AG10803 (cell line): ENCODE data around the gene OVCA2.
A peak's percentile ranks its signal among the peaks of the same experiment; 100 is the strongest.

Source experiments
- DNase-seq: peaks from one replicate; pipeline ENCODE4 v3.0.0; 2010; ENCODE audit warnings: low read depth
- H3K4me3 ChIP-seq: 2 replicates; pipeline ENCODE4 v1.5.1; 2011; ENCODE audit warnings: mild to moderate bottlenecking, low read length, control low read depth
- TF ChIP-seq, protein P1 (sequence below): conservative IDR thresholded peaks from 2 replicates; pipeline ENCODE4 v1.5.1; 2011; ENCODE audit warnings: mild to moderate bottlenecking, low read length, control low read depth, inconsistent platforms

The OVCA2 gene

DNA sequence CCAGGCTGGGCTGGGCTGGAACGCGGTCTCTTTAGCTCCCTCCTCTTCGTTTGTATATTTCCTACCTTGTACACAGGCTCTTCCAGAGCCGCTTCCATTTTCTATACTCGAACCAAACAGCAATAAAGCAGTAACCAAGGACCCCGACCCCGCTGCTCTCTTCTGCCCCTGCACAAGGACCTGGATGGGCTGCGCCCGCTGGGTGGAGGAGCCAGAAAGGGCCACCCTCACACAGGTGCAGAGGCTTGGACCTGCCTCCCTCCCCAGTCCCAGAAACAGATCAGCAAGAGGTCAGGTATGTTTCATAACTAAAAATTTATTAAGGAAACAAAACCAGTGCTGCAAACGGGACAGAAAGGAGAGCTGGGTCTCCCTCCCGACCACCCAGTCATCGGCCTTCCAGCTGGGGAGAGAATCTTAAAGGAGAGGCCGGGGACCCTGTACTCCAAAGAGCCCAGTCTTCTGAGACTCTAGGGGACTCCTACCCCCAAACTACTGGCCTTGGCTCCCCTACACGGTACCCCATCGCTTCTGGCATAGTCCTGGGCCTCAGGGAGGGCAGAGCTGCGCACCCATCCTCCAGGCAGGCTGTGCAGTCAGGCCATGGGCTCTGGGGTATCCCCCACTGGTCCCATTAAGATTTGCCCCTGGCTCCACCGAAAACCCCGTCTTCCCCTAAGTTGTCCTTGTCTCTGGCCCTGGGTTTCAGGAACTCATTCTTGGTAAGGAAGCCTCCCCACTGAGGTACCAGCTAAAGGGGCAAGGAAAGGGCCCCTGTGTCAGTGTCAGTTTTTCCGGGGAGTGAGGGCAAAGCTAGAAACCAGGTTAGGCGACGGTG lies 17.9 kb downstream of the OVCA2 start:
- TF ChIP-seq, protein P1, sequence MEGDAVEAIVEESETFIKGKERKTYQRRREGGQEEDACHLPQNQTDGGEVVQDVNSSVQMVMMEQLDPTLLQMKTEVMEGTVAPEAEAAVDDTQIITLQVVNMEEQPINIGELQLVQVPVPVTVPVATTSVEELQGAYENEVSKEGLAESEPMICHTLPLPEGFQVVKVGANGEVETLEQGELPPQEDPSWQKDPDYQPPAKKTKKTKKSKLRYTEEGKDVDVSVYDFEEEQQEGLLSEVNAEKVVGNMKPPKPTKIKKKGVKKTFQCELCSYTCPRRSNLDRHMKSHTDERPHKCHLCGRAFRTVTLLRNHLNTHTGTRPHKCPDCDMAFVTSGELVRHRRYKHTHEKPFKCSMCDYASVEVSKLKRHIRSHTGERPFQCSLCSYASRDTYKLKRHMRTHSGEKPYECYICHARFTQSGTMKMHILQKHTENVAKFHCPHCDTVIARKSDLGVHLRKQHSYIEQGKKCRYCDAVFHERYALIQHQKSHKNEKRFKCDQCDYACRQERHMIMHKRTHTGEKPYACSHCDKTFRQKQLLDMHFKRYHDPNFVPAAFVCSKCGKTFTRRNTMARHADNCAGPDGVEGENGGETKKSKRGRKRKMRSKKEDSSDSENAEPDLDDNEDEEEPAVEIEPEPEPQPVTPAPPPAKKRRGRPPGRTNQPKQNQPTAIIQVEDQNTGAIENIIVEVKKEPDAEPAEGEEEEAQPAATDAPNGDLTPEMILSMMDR, result no peak
- no peak overlapping the region for H3K4me3 ChIP-seq

GRCh38 chr17:2060385-2060658 lies 18.5 kb downstream of the OVCA2 start:
- no peak overlapping the region for H3K4me3 ChIP-seq
- TF ChIP-seq, protein P1, result no peak
- DNase-seq, result no peak

More for the DNA sequence above, 17.9 kb downstream of the OVCA2 start:
- no peak for DNase-seq

GRCh38 chr17:2060681-2061440 lies 19.0 kb downstream of the OVCA2 start:
- H3K4me3 ChIP-seq, result no peak overlapping the region
- DNase-seq, result no peak
- TF ChIP-seq, protein P1, result no peak

- H3K4me3 ChIP-seq, result no peak overlapping the region
- no peak for DNase-seq
- TF ChIP-seq, protein P1, result no peak
Measured at GRCh38 chr17:2061441-2061958, 19.7 kb downstream of the OVCA2 start.

DNA sequence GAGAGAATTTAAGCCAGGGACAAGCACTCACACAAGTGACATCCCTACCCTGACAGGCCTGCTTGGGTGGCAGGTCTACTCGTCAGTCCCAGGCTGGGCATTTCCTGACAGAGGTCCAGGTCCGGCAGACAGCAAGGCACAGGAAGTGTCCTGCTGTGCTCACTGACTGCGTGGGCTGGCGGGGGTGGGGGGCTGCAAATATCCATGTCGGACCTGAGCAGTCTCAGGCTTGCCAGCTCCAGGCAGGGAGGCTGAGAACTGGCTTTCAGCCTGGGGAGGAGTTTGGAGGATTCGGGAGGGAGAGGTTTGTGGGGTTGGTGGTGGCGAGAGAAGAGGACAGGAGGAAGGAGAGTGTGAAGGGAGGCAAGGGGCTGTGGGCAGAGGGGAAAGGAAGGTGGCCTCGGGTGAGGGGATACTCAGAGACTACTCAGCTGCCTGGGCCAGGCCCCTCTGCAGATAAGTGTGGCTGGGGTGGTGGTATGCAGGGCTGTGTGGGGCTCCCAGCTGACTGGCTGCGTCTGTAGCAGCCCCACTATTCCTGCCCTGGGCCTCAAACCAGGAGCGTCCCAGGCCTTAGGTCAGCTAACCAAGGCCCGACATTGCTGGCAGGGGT lies 20.9 kb downstream of the OVCA2 start:
- DNase-seq, result peak; percentile 57
- TF ChIP-seq, protein P1, result no peak
- H3K4me3 ChIP-seq, result no peak overlapping the region

DNA sequence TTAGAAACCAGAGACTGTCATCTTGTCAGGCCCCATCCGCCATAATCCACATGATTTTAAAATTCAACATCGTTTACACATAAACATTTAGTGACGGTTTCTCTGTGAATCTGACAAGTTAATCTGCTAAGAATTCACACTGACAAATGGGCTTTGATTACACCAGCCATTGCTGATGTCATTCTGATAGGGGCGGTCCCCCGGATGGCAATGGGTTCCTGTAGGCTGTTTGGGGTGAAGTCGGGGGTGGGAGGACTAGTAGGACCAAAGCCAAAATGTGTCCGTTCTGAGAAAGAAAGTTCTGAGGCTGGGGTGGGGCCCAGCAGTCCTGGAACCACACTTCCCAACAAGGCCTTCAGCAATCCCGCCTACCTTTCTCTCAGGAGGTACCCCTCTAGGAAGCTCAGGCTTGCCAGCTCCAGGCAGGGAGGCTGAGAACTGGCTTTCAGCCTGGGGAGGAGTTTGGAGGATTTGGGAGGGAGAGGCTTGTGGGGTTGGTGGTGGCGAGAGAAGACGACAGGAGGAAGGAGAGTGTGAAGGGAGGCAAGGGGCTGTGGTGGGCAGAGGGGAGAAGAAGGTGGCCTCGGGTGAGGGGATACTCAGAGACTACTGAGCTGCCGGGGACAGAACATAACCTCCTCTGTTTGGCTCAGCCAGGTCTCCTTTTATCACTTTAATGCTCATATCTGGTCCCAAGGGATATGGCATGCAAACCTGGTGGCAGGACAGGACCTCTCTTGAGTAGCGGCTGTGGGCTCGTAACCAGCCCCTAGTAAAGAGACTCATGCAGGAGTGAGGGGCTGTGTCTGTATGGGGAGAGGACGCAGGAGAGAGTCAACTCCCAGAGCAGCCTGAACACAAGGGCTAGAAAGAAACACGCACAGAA lies 21.7 kb downstream of the OVCA2 start:
- TF ChIP-seq, protein P1, result no peak
- peak; percentile 48 for DNase-seq
- H3K4me3 ChIP-seq, result no peak overlapping the region
